GM21619 (cell line): ENCODE data around the gene CREBBP.

Source experiments
- ATAC-seq: cut with Tn5 transposase; IDR thresholded peaks from one replicate; pipeline ENCODE4 v1.9.1; 2021; ENCODE audit not compliant: unreplicated experiment

CREBBP gene

DNA sequence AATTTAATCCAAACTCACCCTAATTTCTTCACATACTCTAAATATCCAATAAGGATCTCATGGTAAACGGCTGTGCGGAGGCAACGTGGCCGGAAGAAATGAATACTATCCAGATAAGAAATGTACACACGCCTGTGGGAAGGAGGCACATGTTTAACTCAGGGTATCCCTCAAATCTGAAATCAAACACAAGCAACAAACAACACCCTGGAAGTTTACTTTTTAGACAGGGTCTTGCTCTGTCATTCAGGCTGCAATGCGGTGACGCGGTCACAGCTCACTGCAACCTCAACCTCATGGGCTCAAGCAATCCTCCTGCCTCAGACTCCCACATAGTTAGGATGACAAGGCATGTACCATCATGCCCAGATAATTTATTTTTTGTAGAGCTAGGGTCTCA lies 142.0 kb downstream of the CREBBP start:
- ATAC-seq = no peak

GRCh38 chr16:3738128-3738527 lies 142.4 kb downstream of the CREBBP start:
- no peak for ATAC-seq

GRCh38 chr16:3737181-3737580 lies 143.3 kb downstream of the CREBBP start:
- ATAC-seq = no peak

DNA sequence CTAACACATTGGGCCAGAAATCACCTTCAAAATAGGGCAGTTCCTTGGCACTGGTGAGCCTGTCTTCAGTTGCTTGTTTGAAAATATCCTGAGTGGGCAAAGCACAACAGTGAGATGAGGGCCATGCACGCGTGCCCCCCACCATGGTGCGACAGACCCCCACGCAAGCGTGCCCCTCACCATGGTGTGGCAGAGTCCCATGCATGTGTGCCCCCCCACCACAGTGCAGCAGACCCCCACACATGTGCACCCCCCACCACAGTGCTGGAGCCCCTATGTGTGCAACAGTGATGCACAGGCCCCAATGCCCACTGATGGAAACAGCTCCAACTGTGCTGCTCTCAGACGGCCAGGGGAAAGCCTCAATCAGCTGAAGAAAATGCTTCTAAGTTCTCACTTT lies 144.4 kb downstream of the CREBBP start:
- no peak for ATAC-seq

DNA sequence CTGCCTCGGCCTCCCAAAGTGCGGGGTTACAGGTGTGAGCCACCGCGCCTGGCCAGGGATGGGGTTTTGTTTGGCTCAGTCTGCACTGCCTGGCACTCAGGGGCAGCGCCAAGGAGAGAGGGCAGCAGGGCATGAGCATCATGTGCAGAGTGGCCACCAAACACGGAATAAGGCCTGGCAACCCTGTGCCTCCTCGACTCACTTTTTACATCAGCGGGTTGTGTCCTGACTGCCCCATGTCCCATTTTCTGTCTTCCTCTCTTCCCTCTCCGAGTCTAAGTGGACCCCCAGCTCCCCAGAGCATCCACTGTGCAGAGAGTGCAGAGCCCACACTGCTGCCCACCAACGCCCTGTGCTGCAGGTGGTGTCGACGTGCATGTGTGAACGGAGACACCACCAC lies 145.0 kb downstream of the CREBBP start:
- no peak for ATAC-seq

DNA sequence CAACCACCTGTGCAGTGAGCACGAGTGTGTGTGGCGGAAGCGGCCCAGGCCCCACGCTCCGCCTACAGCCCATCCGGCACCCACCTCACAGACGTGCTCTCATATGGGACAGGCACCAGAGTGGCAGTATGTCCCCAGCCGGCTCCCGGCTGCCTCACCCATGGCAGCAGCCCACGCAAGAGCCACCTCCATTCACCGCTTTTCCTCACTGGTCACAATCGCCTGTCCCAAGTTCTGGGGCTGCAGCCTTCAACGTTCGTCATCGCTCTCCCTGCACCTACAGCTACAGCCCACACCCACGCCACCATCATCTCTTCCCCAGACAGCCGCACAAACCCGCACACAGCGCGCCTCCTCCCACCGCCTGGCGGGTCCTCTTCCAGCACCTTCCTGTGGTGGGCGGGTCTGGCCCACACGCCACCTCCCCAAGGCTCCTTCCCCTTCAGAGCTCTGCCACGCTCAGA lies 145.7 kb downstream of the CREBBP start:
- no peak for ATAC-seq

- ATAC-seq = no peak
Observed at GRCh38 chr16:3734084-3734757, 146.3 kb downstream of the CREBBP start.

DNA sequence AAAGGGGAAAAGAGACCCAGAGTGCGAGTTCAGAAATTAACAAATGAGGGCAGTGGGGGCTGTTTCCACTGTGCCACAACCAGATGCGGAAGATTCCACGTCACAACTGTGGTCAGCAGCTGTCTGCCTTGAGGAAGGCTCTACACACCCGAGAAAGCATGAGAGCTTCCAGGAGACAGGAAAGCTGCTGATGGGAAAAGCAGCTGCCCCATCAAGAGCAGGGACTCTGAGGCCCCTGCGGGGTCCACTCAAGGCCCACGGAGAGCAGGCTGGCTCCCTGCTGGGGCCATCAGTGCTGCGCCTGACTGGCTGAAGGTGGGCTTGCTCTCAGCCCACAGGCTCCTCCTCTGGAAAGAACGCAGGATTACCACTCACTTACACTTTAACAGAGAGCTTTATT lies 148.3 kb downstream of the CREBBP start:
- no peak for ATAC-seq

DNA sequence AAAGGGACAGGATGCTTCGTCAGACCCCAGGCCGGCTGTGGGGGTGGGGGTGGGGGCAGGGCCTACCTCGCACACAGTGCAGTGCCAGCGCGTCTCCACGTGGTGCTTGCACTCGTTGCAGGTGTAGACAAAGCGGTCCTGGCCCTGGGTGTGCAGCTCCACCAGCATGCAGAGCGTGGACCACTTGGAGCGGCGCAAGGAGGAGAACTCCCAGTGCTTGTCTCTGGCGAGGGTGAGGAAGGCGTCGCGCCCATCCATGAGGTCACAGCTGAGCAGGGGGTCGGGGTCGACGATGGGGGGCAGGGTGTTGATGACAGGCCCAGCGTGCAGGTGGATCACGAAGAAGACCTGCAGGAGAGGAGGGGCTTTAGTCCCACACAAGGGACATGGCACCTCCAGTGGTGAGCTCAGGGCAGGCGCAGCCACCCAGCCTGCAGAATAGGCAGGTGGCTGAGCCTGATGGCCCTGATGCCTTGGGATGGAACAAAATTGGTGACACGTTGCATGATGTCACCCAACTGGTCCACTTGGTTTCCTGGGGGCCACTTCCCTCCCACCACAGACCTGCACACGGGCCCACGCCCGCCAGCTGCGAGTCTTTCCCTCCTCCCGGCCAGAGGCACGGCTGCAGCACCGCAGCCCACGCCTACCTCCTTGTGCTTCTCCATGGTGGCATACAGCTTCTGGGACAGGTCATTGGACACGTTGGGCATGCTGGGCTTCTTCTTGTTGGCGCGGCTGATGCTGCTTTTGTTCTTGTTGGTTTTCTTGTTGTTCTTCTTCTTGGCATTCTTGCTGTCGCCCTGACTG lies 149.2 kb downstream of the CREBBP start:
- ATAC-seq = no peak

- ATAC-seq = no peak
Observed at GRCh38 chr16:3730161-3731125, 150.1 kb downstream of the CREBBP start.

GRCh38 chr16:3729161-3730112 lies 151.1 kb downstream of the CREBBP start:
- no peak for ATAC-seq

- ATAC-seq = no peak
Observed at GRCh38 chr16:3728424-3729160, 151.9 kb downstream of the CREBBP start.

- no peak for ATAC-seq
Observed at GRCh38 chr16:3727806-3728381, 152.6 kb downstream of the CREBBP start.

DNA sequence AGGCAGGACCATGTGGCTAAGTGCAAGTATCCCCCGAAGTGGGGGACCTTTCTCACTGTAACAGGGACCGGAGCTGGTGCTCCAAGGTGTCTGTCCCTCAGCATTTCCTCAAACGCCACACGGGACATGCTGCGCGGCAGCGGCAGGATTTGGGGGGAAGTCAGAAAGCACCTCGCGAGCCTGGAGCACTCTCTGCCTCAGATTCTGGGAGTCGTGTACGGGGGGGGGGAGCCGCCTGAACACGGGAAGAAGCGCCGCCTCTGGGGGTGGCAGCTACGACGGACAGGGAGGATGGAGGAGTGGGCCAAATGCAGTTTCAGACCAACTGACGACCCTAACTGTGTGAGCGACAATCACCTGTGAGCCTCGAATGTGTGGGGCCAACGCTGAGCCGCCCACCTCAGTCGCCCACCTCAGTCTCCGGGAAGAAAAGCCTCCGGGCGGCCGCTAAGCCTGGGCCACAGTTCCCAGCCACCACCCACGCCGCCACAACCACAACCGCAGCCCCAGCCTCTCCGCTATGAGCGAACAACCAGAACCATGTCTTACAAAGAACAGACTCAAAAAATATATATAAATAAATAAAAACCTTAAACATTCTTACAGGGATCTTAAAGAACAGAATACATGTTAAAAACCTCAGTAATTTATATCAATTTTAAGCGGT lies 154.4 kb downstream of the CREBBP start:
- ATAC-seq = no peak

DNA sequence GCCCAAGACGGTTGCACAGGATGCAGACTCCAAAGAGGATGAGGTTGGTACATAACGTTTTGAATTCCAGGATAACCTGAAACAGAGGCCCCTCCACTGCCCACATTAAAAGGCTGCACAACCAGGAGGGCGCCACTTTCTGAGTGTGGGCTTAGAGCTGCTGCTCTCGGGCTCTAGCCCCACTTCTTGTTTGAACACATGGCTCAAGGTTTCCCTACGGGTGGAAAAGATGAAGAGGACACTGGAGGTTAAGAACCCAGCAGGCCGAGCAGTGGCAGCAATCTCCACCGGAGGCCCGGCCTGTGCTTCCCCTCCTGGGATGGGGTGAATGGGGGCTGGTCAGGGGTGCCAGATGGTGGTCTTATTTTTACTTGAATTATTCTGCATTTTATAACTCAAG lies 155.2 kb downstream of the CREBBP start:
- ATAC-seq = no peak

DNA sequence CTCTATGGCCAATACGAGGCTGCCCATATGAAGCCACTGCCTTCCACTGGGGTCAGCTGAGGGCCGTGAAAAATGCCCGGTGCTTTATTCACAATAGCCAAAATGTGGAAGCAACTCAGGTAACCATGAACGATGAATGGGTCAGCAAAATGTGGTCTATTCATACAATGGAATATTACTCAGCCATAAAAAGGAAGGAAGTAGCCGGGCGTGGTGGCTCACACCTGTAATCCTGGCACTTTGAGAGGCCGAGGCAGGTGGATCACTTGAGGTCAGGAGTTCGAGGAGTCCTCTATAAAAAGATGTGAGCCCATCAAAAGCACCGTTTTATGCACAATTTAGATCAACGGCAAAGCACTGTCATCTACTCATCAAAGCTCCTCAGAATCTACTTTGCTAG lies 158.0 kb downstream of the CREBBP start:
- no peak for ATAC-seq

DNA sequence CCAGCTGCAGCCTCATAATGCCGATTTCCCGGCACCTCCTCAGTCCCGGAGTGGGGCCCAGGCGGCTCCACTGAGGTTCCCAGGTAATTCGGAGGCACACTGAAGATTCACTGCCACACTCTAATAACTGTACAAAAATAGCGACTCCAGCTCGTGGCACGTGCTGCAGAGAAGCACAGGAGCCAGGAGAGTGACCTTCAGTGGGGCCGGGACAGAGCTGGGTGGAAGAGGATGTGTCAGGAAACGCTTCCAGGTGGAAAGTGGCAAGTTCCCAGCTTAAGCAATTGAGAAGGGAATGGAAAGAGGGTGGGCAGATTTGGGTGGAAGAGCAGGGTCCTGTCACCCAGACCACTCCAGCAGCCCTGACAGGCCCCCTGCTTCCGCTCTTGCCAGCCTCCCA lies 160.1 kb downstream of the CREBBP start:
- no peak for ATAC-seq

DNA sequence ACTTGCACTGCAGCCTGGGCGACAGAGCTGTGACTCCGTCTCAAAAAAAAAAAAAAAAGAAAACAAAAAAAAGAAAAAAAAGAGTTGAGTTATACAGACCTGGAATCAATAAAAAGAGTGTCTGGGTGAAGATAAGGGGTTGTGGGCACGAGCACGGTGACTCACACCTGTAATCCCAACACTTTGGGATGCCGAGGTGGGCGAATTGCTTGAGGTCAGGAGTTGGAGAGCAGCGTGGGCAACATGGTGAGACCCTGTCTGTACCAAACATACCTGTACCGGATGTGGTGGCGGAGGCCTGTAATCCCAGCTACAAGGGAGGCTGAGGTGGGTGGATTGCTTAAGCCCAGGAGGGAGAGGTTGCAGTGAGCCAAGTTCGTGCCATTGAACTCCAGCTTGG lies 161.9 kb downstream of the CREBBP start:
- ATAC-seq = no peak

GRCh38 chr16:3718019-3718391 lies 162.5 kb downstream of the CREBBP start:
- ATAC-seq = no peak
